HUES48 (cell line): ENCODE data around the gene DCLK1.

Experiments
- H3K27ac ChIP-seq: one replicate; pipeline ENCODE4 v1.7.0; 2013; ENCODE audit warnings: low read depth, low read length, inconsistent platforms
- H3K27me3 ChIP-seq: 2 replicates; pipeline ENCODE4 v1.6.1; 2013; ENCODE audit warnings: mild to moderate bottlenecking, low read length; ENCODE audit not compliant: control insufficient read depth, insufficient read depth
- H3K36me3 ChIP-seq: 2 replicates; pipeline ENCODE4 v1.6.1; 2013; ENCODE audit warnings: low read length; ENCODE audit not compliant: control insufficient read depth, insufficient read depth
- H3K4me1 ChIP-seq: 2 replicates; pipeline ENCODE4 v1.6.1; 2013; ENCODE audit warnings: mild to moderate bottlenecking, low read length; ENCODE audit not compliant: control insufficient read depth, insufficient read depth
- H3K4me3 ChIP-seq: 2 replicates; pipeline ENCODE4 v1.5.1; 2013; ENCODE audit warnings: mild to moderate bottlenecking, low read depth, low read length
- H3K9ac ChIP-seq: 2 replicates; pipeline ENCODE4 v1.6.1; 2013; ENCODE audit warnings: mild to moderate bottlenecking, low read depth, low read length, moderate library complexity
- H3K9me3 ChIP-seq: 2 replicates; pipeline ENCODE4 v1.6.1; 2013; ENCODE audit warnings: low read length; ENCODE audit not compliant: control insufficient read depth, insufficient read depth

The DCLK1 gene

DNA sequence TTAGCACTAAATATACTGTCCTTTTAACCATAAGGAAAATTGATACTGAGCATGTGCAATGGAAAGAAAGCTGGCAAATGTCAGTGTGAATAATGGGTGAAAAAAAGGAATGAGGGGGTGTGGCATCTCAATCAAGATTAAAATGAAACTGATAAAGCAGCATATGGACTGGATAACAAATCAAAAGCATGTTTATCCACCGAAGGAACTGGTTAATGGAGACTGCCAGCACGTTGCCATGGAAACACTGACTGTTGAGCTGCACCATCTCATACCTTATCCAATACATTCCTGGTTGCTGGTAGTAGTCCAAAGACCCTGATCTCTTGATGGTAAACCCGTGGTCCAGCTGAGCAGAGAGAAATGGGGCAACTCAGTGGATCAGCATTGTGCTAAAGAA, 343.2 kb downstream of the DCLK1 start:
- H3K4me3 ChIP-seq, result no peak overlapping the region
- H3K4me1 ChIP-seq, result peaks cover 7% of the 10 kb centered on the region; the same call in 1 of the 2 replicates
- no peak overlapping the region for H3K9ac ChIP-seq
- H3K9me3 ChIP-seq, result no peaks in the 10 kb centered on the region
- peaks cover 3% of the 10 kb centered on the region; the same call in 1 of the 2 replicates for H3K36me3 ChIP-seq
- no peak overlapping the region for H3K27ac ChIP-seq
- no peaks in the 10 kb centered on the region for H3K27me3 ChIP-seq

DNA sequence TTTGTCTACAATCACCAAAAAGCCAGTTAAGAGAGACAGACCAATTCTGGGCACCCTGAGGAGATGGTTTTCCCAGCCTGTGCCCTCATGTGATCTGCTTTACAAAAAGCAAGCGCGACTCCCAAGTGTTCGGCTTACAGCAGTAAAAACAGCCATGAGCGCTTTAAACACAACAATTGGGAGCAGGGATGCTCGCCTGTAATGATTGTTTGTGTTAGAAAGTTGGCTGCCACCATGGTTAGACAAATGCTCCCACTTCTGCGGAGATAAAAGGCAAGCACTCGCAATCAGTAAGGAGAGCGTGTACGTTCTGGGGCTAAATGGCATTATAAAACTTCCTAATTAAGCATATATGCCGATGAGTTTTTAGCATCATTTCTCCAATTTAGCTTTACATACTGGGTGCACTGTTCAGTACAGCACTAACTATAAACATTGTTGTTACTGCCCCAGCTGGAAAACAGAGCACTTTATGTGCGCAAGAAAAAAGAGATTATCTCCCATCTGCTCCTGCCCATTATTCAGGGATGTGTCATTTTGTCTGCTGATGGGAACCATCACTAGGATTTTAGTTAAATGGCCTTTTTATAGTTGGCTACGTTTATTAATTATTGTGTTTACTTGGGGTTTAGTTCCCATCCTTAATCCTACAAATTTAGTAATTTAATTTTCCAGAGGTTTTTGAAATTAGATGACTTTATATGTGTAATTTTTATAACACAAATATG, 345.4 kb downstream of the DCLK1 start:
- Histone ChIP-seq H3K9ac (no peak overlapping the region), H3K4me3 (no peak overlapping the region), H3K4me1 (peaks cover 7% of the 10 kb centered on the region; the same call in 1 of the 2 replicates), H3K27ac (no peak overlapping the region), H3K27me3 (no peaks in the 10 kb centered on the region), H3K36me3 (no peaks in the 10 kb centered on the region), H3K9me3 (no peaks in the 10 kb centered on the region)

DNA sequence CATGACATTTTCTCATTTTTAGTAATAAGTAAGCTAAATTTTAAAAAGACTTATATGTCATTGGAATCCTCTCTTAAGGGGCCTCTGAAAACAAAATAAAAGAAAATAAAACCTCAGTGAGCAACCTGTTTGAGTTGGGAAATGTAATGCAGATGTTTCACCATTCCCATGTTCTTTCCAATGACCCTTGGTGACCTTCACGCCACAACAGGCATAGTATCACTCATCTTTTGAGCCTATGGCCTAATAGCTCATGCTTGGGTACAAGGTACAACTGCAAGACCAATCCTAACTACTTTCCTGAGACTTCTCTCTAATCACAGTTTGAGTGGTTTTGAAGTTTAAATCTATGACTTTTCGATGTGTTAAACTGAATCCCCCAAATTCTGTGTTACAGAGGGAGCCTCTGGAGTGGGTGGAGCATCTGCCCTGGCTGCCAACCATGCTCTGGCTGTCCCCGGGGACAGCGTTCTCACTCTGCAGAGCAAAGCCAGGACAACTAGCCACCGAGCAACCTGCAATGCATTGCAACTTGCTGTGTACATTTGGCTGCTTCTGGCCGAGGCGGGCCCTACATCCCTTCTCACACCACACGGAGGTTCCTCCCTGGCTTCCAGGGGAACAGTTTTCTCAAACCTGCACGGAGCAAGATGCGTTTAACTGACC, 346.8 kb downstream of the DCLK1 start:
- H3K4me1 ChIP-seq, result peaks cover 3% of the 10 kb centered on the region; the same call in 1 of the 2 replicates
- H3K9me3 ChIP-seq, result no peaks in the 10 kb centered on the region
- no peaks in the 10 kb centered on the region for H3K36me3 ChIP-seq
- no peak overlapping the region for H3K4me3 ChIP-seq
- H3K27me3 ChIP-seq, result no peaks in the 10 kb centered on the region
- no peak overlapping the region for H3K9ac ChIP-seq
- no peak overlapping the region for H3K27ac ChIP-seq

DNA sequence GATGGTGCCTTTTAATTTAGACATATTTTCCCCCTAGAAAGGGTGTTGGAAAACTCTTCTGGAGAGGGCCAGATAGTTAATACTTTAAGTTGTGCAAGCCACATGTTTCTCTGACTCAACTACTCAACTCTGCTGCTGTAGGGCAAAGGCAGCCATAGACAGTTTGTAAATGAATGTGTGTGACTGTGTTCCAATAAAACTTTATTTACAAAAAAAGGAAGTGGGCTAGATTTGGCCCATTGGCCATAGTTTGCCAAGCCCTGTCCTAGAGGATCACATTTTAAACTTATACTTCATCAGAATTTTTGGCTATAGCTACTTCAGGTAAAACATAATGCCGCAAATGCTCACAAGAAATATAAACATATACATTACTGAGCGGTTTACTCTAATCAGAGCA, 348.4 kb downstream of the DCLK1 start:
- H3K27me3 ChIP-seq, result no peaks in the 10 kb centered on the region
- H3K9me3 ChIP-seq, result no peaks in the 10 kb centered on the region
- H3K9ac ChIP-seq, result no peak overlapping the region
- no peak overlapping the region for H3K27ac ChIP-seq
- H3K36me3 ChIP-seq, result no peaks in the 10 kb centered on the region
- H3K4me1 ChIP-seq, result no peaks in the 10 kb centered on the region
- H3K4me3 ChIP-seq, result no peak overlapping the region

DNA sequence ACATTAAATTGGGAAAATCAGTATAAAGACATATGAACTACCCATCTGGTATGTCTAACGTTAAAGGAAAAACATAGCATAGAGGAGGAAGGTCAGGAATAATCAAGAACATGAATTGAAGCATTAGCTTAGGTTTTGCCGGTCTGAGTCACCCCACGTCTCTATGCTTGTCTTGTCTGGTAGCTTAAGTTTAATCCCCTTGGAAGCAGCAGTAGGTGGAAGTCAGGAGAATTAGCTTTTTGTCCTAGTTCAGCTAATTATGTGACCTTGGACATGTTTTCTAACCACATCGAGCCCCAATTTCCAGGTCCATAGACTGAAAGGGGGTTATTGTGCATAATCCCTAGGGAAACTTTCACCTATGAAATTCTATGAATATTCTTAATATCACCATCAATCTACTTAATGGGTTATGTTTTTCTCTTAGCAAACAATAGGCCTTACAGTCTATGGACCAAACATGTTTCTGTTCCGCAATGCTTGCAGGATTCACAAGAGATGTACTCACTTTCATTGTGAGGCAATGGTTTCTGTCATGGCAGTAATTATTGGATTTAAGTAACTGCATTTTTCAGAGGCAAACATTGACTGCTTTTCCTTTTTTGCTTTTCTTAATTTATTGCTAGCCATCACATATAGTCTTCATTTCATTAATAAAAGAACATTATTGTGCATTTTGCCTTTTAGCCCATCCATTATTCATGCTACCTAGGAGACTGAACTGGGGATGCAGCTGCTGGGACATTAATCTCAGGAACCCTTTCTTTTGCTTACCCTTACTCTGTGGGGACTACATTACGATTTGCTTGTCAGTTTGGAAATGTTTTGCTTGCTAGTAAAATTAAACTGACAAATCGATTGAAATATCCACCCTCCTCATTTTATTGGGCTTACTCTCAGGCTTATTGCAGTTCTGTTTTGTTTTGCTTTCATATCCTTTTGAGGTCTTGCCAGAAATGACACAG, 349.9 kb downstream of the DCLK1 start:
- no peak overlapping the region for H3K4me3 ChIP-seq
- no peaks in the 10 kb centered on the region for H3K4me1 ChIP-seq
- no peak overlapping the region for H3K9ac ChIP-seq
- no peak overlapping the region for H3K27ac ChIP-seq
- H3K27me3 ChIP-seq, result no peaks in the 10 kb centered on the region
- H3K36me3 ChIP-seq, result no peaks in the 10 kb centered on the region
- no peaks in the 10 kb centered on the region for H3K9me3 ChIP-seq

DNA sequence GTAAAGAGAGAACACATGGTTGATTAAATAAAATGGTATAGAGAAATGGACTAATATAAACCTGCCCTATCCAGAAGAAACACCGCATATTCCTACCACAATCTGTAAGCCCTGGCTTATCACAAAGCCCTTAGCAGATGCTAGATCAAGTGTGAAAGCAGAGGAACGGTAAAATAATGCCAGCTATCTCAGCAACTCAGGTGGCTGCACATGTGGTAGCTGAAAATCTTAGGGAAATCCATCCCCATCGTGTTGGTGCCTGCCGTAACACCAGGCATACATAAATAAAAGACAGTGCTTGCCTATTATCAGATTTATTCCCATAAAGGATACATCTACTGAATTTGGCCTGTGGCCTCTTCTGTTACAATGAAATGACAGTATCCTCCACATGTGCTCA, 350.6 kb downstream of the DCLK1 start:
- no peaks in the 10 kb centered on the region for H3K27me3 ChIP-seq
- no peaks in the 10 kb centered on the region for H3K9me3 ChIP-seq
- no peak overlapping the region for H3K9ac ChIP-seq
- no peak overlapping the region for H3K27ac ChIP-seq
- H3K4me3 ChIP-seq, result no peak overlapping the region
- H3K36me3 ChIP-seq, result no peaks in the 10 kb centered on the region
- H3K4me1 ChIP-seq, result no peaks in the 10 kb centered on the region

DNA sequence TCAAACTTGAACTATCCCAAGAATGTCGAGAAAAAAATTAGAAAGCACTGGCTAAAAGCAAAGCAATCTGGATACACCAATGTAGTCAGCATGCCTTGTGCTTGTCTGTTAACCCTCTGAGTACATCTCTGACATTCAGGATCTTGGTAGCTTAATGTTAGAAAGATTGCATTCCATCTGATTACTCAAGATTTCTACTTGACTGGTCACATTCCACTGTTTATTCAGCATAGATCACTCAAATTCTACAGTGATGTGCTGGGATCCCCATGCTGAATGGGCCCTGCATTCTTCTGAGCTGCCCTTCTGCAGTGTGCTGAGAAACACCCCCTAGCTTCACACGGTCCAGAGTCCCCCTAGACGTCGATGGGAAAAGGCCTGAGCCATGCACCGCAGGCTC, 359.3 kb downstream of the DCLK1 start:
- no peak overlapping the region for H3K27ac ChIP-seq
- H3K4me3 ChIP-seq, result no peak overlapping the region
- no peaks in the 10 kb centered on the region for H3K4me1 ChIP-seq
- H3K9me3 ChIP-seq, result no peaks in the 10 kb centered on the region
- no peaks in the 10 kb centered on the region for H3K27me3 ChIP-seq
- no peak overlapping the region for H3K9ac ChIP-seq
- no peaks in the 10 kb centered on the region for H3K36me3 ChIP-seq

DNA sequence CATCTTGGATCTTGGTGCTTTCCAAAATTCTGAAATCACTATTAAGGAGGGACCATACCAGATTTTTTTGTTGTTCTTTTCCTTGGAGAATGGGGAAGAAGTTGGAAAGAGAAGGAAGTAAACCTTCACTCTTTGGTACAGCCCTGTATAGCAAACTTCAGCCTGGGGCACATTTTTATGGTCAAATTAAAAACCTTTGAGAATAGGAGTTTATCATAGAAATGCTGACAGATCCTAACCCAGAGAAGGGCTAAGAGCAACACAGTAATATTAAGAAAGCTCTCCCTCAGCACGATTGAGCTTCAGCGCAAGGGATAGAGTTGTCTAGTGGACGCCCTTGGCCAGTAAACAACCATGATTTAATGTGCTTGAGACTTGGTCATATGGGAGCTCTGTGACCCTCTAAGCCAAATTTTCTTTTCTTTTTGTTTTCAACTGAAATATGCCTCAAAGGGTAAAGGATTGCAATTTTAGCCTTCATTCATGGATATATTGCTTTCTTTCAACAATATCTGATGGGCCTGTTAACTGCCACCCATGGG, 360.4 kb downstream of the DCLK1 start:
- no peaks in the 10 kb centered on the region for H3K27me3 ChIP-seq
- H3K9me3 ChIP-seq, result no peaks in the 10 kb centered on the region
- H3K9ac ChIP-seq, result no peak overlapping the region
- H3K36me3 ChIP-seq, result no peaks in the 10 kb centered on the region
- H3K4me3 ChIP-seq, result no peak overlapping the region
- H3K4me1 ChIP-seq, result no peaks in the 10 kb centered on the region
- H3K27ac ChIP-seq, result no peak overlapping the region

DNA sequence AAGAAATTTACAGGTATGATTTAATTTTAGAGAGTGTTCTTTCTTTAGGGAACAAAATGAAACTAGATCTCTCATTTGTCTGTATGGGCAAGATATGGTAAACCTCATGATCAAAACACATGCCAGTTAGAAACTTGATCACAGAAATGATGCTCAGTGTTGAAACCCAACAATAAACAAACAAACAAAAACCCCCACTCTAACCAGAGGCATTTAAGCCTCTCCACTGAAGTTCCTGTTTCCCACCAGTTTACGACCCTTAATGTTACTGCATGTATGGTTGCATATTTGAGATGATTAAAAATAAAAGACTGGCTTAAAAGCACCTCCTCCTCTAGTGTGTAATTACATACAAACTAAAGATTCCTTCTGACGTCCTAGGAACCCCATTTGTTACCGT, 361.4 kb downstream of the DCLK1 start:
- Histone ChIP-seq H3K27ac (no peak overlapping the region), H3K9ac (no peak overlapping the region), H3K36me3 (no peaks in the 10 kb centered on the region), H3K27me3 (no peaks in the 10 kb centered on the region), H3K4me3 (no peak overlapping the region), H3K9me3 (no peaks in the 10 kb centered on the region), H3K4me1 (no peaks in the 10 kb centered on the region)

DNA sequence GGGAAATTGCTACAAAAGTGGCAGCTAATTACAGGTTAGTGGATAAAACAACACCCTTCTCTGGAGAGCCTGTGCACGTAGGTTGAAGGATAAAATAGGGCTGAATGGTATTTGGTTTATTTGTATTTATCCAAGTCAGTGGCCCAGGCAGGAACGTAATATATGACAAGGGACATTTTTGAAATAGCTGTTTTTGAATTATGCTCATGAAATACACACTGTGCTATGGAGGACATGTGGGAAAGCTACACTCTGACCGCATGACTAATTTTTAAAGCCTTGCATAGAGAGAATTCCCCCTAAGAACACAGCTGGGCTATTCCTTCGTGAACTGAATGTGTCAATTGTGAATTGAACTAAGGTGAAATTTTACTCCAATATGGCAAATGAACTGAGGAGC, 362.6 kb downstream of the DCLK1 start:
- Histone ChIP-seq H3K9ac (no peak overlapping the region), H3K9me3 (no peaks in the 10 kb centered on the region), H3K4me1 (no peaks in the 10 kb centered on the region), H3K27ac (no peak overlapping the region), H3K36me3 (no peaks in the 10 kb centered on the region), H3K4me3 (no peak overlapping the region), H3K27me3 (no peaks in the 10 kb centered on the region)
